CD4-positive, alpha-beta T cell treated with Interleukin-10 for 1 hour (primary cell): ENCODE results near the gene CCRL2.
"Not testable (repeated sequence)": the region's sequence is repeated elsewhere in the genome, so short reads cannot be mapped to it uniquely, and the experiment has no call there.

Experiments used
- DNase-seq: peaks from one replicate; pipeline ENCODE4 v3.0.0-alpha.2; 2020

CCRL2 gene

DNA sequence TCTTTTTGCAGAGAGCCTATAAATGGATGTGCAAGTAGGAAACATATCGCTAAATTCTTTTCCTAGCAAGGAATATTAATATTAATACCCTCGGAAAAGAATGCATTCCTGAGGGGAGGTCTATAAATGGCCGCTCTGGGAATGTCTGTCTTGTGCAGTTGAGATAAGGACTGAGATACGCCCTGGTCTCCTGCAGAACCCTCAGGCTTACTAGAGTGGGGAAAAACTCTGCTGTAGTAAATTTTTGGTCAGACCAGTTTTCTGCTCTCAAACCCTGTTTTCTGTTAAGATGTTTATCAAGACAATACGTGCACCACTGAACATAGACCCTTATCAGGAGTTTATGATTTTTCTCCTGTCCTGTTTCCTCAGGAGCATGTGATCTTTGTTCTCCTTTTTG lies 24.8 kb downstream of the CCRL2 start:
- DNase-seq, result not testable (repeated sequence)

- not testable (repeated sequence) for DNase-seq
Observed at GRCh38 chr3:46433118-46433517, 26.1 kb downstream of the CCRL2 start.

GRCh38 chr3:46433841-46434240 lies 26.8 kb downstream of the CCRL2 start:
- no peak for DNase-seq

GRCh38 chr3:46435081-46435726 lies 28.1 kb downstream of the CCRL2 start:
- DNase-seq, result no peak

- DNase-seq, result no peak
Observed at GRCh38 chr3:46438831-46439230, 31.8 kb downstream of the CCRL2 start.

DNA sequence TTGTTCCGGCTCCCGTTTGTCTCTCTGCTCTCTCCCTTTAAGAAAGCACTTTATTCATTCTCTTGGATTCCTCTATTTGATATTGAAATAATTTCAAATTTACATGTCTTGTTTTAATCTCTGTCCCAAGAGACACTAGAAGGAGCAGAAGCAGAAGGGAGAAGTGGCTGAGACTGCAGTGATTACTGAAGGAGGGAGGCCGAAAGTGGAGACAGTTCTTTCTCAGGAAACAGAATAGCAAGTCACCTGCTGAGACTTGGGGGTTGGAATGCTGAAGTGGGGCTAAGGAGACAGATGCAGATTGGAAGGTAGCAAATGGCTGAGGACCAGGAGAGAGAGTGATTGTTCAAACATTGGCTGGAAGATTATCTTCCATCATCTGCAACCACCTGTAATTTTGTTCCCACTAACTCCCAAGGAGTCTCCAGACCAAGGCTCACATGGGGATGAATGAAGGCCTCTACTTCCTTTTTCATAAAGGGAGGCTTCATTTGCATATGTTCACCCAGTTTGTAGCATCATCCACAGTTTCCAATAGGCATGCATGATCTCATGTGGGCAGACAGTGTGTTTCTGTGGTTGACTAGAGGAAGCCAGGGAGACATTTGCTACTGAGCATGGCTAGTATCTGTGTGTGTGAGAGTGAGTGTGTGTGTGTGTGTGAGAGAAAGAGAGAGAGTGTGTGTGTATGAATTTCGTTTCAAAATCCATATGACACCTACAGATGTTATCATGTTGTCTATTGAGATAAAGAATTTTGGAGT lies 33.7 kb downstream of the CCRL2 start:
- peak; percentile 49 for DNase-seq

DNA sequence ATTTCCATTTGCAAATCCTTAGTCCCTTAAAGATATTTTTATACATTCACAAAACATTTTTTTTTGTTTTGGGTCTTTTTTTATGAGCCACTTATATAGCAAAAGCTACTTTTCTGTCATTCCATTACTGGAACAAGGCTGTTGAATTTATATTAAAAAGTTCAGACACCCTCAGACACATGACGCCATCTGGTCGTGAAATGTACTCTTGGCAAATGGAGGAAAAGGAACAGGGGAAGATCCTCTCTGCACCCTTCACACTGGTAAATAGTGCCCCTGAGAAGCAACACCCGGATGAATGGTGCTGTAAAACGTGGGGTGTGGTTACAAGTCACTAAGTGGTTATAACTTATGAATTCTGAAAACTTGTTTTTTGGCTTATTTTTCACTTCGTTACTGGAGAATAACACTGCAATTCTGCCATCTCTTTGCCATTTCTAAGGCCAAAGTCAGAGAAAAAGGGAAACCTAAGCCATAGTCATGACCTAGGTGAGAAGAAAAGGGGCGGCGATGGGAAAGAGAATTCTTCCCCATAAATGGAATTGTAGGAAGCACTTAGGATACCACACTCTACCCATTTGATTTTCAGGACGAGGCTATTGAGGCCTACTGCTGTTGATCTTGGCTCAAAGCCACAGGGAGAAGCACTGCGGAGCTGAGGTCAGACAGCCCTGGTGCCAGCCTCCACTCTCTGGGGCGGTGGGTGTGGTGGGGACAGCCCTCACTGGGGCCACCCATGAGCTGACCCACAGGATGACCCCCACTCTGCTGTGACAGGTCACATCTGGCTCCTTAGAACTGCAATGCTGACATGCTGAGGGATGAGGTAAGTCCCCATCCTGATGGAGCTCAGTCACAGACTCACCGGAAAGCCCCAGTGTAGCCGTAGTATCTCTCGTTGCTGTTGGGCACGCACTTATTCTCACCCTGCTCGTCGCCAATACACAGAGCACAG lies 35.8 kb downstream of the CCRL2 start:
- DNase-seq, result peak; percentile 61

DNA sequence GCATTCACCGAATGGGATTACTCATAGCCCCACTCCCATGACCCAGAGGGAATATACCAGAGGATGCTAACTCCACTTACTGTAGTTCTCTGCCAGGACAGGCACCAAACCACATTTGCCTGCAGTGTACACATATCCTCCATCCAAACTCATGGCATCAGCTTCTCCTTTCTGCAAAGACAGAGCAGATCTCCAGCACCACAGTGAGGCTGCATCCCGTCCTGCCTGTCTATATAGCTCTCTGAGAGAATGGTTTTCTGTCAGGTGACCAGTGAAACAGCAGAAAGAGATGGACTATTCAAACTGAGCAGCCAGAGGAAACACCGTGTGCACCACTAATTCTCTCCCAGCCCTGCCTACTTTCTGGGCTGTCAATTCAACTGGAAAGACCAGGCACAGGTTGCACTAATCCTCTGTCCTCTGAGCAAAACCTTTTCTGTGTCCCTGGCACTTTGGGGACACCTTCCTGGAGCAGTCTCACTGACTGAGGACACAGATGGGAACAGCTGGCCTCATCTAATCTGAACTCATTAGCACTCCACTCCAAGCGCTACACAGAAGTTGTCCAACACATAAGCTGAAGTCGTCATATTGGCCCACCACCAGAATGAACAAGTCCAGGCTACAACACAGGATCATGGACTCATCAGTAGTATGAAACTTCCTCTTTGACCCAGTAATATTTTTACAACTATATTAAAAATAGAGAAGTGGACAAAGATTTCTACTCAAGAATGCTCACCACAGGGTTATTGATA lies 40.3 kb downstream of the CCRL2 start:
- no peak for DNase-seq

- no peak for DNase-seq
Observed at GRCh38 chr3:46448721-46449120, 41.7 kb downstream of the CCRL2 start.

DNA sequence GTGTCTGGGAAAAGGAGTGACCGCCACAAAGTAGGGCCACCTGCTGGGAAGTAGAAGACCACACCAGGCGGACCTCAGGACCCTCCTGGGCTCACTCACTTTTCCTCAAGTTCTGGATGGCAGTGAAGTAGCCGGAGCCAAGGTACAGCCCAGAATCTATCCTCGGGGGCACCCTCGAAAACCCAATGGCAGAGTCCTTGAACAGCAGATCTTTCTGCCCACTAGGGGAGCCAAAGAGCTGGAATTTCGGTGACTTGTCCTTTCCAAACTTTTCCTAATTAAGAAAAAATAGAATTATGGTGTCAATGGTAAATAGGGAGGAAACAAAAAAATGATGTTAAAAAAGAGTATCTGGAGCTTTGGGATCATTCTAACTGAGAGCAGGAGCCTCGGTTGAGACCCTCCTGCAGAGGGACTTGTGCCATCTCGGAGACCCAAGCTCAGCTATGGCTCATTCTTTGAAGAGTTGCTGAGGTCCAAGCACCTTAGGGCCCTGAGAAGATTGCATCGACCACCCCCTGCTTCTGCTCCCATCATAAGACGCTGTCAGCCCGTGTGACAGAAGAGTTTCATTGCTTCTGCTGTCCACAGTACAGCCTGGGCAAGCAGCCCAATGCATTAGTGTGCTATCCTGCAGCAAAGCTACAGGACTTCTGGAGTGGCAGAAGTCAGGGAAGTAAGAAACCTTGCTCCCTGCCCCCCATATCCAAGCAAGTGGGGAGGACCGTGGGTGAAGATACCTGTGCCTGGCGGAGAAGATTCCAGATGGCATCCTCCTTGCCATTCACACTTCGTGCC lies 42.9 kb downstream of the CCRL2 start:
- DNase-seq, result no peak

DNA sequence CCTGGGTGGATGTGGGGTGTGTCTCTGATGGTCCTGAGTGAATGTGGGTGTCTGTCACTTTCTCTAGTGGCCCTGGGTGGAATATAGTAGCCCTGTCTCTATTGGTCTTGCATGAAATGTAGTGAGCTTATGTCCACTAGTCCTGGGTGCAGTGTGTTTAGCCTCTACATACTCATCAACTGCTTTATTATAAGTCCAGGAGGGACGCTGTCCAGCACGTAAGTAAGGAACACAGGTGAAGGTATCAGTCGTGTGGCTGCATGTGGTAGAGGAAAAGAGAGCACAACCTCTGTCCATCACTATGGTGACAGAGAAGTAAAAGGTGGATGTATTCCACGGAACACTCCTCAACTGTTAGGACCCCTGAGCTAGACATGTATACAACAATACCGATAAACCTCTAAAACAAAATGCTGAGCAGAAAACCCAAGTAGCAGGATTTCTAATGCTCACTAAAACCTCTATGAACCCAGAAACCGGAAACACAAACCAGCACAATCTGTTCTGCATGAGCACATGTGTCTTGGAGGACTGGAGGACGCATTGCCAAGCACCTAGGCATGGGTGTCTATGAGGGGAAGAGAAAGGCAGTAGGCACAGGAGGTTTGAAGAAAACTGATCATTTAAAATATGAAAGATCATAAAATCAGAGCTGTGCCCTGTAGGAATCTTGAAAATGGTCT lies 46.6 kb downstream of the CCRL2 start:
- no peak for DNase-seq

GRCh38 chr3:46454209-46454595 lies 47.1 kb downstream of the CCRL2 start:
- no peak for DNase-seq

DNA sequence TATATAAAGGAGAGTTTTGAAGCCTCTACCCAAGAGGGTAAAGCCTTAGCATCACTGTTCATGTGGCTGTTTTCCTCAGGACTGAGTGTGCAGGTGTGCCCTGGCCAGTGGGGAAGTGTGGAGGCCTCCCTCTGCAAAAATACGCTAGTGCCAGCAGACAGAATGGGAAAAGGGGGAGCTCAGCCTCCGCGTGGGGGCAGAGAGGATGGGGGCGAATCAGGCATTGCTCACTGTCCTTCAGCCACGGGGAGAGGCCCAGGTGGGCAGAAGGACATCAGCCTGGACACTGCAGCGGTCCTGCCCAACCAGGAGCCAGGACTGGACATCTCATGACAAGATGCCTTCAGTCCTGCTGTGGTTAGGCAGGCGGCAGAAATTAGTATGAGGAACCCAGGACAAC lies 47.5 kb downstream of the CCRL2 start:
- no peak for DNase-seq

DNA sequence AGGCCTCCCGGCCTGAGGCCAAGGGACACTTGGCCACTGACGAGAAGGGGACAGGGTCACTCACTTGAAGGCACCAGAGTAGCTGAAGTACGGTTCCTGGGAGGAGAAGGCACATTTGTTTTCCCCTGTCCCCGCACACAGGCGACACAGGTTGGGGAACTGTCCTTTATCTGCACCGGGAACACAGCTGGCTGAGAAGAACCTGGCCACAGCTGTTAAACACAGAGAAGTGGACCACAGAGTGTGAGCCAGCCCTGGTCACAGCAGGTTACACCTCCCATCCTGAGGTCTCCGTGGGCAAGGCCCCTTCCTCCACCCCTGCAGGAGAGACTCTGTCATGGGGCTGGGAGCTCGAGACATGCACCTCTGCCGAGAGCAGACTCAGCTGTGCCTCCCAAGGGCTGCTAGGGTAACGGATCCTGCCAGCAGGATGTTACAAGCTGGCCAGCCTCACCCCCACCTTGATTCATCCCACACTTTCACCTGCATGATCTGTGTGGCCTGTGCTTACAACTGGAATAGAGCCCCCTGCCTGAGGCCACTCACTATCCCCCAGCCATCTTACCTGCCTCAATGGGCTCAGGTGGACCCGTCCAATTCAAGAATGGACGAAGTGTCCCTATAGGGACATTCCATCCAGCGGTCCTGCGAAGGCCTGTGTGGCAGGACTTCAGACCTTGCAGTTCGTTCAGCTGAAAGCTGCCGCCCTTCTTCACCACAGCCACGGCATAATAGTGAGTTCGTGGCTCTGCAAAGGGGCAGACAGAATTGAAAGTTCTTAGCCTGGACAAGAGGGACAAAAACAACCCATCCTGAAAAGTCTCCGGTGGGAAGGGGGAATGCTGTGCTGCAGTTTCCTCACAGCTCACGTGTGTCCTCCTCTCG lies 48.4 kb downstream of the CCRL2 start:
- DNase-seq, result no peak

- no peak for DNase-seq
Observed at GRCh38 chr3:46456118-46456517, 49.1 kb downstream of the CCRL2 start.
